ENCODE data around the gene HIPK1. TPM values are rescaled to one million over a fixed set of nuclear protein-coding genes. Genes with fewer than 3 reads are reported as not detected.
"Not testable (repeated sequence)": the region's sequence is repeated elsewhere in the genome, so short reads cannot be mapped to it uniquely, and the experiment has no call there.

HIPK1 gene
- total RNA-seq, 4 donors from 2014 or later: 65.8 to 102 (median 84.7) TPM

DNA sequence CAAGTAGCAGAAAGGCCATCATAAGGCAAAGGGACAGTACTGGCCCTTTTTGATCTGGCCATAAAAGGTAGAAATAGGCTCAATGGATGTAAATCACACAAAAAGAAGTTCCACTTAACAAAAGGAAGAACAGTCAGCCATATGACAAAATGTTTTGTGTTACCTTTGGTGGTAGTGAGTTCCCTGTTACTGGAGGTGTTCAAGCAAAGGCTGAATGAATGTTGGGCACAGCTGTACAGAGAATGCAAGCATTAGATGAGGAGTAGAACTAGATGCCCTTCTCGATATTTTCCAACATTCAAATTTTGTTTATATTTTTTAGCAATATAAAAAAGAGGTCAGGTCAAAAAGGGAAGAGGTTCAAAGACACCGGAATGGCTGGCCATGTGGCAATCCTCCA lies 70.1 kb downstream of the HIPK1 start:
- intact Hi-C loops (cut with DNase I): no loop called here
- H3K27ac ChIP-seq: no peak overlapping the region
- H3K4me1 ChIP-seq: no peaks in the 10 kb centered on the region
- no peak overlapping the region for H3K4me3 ChIP-seq (replicated peaks in 1 of 3)
- DNase-seq: no peak
- H3K36me3 ChIP-seq: no peaks in the 10 kb centered on the region
- no peaks in the 10 kb centered on the region for H3K9me3 ChIP-seq
- WGBS, 2 donors: 78 to 83% methylated on average over 2 of the region's 2 CpGs
- TF ChIP-seq POLR2A (IDR thresholded peaks at IDR 0.05): no peak
- TF ChIP-seq, protein P1, sequence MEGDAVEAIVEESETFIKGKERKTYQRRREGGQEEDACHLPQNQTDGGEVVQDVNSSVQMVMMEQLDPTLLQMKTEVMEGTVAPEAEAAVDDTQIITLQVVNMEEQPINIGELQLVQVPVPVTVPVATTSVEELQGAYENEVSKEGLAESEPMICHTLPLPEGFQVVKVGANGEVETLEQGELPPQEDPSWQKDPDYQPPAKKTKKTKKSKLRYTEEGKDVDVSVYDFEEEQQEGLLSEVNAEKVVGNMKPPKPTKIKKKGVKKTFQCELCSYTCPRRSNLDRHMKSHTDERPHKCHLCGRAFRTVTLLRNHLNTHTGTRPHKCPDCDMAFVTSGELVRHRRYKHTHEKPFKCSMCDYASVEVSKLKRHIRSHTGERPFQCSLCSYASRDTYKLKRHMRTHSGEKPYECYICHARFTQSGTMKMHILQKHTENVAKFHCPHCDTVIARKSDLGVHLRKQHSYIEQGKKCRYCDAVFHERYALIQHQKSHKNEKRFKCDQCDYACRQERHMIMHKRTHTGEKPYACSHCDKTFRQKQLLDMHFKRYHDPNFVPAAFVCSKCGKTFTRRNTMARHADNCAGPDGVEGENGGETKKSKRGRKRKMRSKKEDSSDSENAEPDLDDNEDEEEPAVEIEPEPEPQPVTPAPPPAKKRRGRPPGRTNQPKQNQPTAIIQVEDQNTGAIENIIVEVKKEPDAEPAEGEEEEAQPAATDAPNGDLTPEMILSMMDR (IDR thresholded peaks at IDR 0.05): no peak
- H3K27me3 ChIP-seq: no peaks in the 10 kb centered on the region

DNA sequence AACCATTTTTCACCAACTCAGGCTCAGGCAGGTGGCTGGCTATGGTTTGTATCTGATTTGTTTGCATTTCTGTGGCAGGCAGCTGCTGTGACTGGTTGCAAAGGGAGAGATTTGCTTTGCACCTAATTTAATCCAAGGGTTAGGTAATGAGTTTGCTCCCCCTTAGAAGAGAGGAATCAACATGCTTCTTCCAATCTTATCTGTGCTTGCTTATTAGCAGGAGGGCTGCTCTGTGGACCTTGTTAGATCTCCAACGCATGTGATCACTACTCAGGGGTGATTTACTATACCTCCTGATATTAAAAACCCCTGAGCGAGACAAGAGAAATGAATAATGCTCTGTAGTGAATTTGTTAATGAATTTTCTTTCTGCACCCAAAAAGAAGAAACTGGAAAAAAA lies 70.7 kb downstream of the HIPK1 start:
- Histone ChIP-seq H3K36me3 (no peaks in the 10 kb centered on the region), H3K27me3 (no peaks in the 10 kb centered on the region), H3K27ac (no peak overlapping the region), H3K9me3 (no peaks in the 10 kb centered on the region), H3K4me3 (replicated peaks in 1 of 3) (no peak overlapping the region), H3K4me1 (no peaks in the 10 kb centered on the region)
- WGBS, 2 donors: 75 to 80% methylated on average over 2 of the region's 2 CpGs
- intact Hi-C loops (cut with DNase I): no loop called here
- no peak for TF ChIP-seq POLR2A (IDR thresholded peaks at IDR 0.05)
- TF ChIP-seq, protein P1 (IDR thresholded peaks at IDR 0.05): no peak
- DNase-seq: no peak

DNA sequence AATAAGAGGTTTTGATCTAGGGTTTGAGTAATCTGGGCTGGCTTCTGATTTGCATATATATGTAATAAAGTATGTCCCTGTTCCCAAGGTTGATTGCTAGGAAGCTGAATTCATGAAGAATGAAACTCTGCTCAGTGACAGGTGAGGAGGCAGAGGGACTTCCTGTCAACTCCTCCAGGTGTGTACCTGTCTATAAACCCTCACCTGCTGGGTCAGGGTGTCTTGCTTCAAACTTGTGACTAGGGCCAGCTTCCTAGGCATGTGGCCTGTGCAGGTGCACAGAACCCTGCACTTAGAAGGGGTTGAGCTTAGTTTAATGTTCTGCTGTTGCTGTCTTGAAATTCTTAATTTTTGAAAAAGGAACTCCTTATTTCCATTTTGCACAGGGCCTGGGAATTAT lies 71.3 kb downstream of the HIPK1 start:
- intact Hi-C loops (cut with DNase I): no loop called here

DNA sequence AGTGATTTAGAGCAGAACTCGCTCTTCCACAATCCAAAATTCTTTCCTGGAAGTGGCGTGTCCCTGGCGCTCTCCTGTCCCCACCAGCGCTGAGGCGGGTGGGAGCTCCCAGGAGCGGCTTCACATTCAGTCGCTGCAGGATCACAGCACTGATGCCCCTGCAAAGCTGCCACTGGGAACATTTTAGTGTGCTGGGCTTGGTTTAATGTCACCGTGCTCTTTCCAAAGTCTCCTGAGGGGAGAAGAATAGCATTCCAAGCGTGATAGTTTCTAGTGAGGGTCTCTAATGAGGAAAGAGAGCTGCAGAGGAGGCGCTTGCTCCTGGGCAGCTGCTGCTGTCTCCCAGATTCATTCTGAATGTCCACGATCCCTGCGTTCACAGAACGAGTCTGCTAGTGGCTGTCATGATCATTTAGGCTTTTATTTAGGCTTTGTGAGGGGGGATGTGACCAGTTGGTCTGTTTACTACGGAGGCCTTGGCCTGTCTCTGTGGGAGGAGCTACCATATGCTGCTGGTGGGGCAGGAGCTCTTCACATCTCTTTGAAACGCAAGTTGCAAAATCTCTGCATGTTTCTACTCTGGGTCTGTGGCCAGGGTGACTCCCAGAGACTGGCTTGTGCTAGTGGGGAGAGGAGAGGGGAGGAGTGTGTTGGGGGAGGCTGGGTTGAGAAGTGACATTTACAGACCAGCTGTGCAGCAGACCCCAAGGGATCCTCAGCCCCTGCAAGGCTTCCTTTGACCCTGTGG lies 73.5 kb downstream of the HIPK1 start:
- TF ChIP-seq, protein P1 (IDR thresholded peaks at IDR 0.05): no peak
- TF ChIP-seq POLR2A (IDR thresholded peaks at IDR 0.05): no peak
- no peaks in the 10 kb centered on the region for H3K4me1 ChIP-seq
- H3K36me3 ChIP-seq: no peaks in the 10 kb centered on the region
- no peak overlapping the region for H3K27ac ChIP-seq
- H3K27me3 ChIP-seq: no peaks in the 10 kb centered on the region
- intact Hi-C loops (cut with DNase I): no loop called here
- DNase-seq: no peak
- WGBS, 2 donors: 61 to 72% methylated on average over 14 to 15 of the region's 15 CpGs
- no peaks in the 10 kb centered on the region for H3K9me3 ChIP-seq
- no peak overlapping the region for H3K4me3 ChIP-seq (replicated peaks in 1 of 3)

More for the DNA sequence above, 71.3 kb downstream of the HIPK1 start:
- Histone ChIP-seq H3K4me1 (no peaks in the 10 kb centered on the region), H3K27ac (no peak overlapping the region), H3K36me3 (no peaks in the 10 kb centered on the region), H3K4me3 (replicated peaks in 1 of 3) (no peak overlapping the region), H3K27me3 (no peaks in the 10 kb centered on the region), H3K9me3 (no peaks in the 10 kb centered on the region)
- TF ChIP-seq, protein P1 (IDR thresholded peaks at IDR 0.05): no peak
- no peak for TF ChIP-seq POLR2A (IDR thresholded peaks at IDR 0.05)
- DNase-seq: no peak

DNA sequence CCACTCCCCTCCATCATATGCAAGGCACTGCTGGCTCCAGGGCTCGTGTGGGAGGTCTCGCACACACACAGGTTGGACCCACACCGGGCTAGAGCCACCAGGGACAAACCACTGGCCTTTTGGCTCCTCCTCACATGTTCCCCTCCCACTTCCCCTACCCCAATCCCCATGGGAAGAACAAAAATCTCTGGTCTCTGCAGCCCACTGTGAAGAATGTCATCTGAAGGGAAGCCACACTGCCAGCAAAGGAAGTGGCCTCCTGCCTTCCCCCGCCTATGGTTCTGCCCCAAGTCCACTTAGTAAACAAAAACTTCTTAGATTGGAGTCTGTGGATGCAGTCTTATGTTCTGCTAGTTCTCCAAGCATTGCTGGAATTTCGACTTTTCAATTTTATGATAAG lies 74.3 kb downstream of the HIPK1 start:
- Histone ChIP-seq H3K27ac (no peak overlapping the region), H3K4me3 (replicated peaks in 1 of 3) (no peak overlapping the region), H3K9me3 (no peaks in the 10 kb centered on the region), H3K4me1 (no peaks in the 10 kb centered on the region), H3K36me3 (no peaks in the 10 kb centered on the region), H3K27me3 (no peaks in the 10 kb centered on the region)
- no peak for DNase-seq
- TF ChIP-seq, protein P1 (IDR thresholded peaks at IDR 0.05): no peak
- TF ChIP-seq POLR2A (IDR thresholded peaks at IDR 0.05): no peak
- intact Hi-C loops (cut with DNase I): no loop called here
- WGBS, 2 donors: 65 to 66% methylated on average over 5 of the region's 5 CpGs

DNA sequence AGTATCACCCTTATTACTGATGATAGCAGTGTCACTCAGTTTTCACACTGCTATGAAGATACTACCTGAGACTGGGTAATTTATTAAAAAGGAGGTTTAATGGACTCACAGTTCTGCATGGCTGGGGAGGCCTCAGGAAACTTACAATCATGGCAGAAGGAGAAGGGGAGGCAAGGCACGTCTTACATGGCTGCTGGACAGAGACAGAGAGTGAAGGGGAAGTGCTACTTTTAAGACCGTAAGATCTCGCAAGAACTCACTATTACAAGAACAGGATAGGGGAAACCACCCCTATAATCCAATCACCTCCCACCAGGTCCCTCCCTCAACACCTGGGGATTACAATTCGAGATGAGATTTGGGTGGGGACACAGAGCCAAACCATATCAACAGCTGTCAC lies 77.7 kb downstream of the HIPK1 start:
- H3K4me1 ChIP-seq; DNase-seq; H3K9me3 ChIP-seq; intact Hi-C loops (cut with DNase I); H3K36me3 ChIP-seq; H3K27me3 ChIP-seq; H3K27ac ChIP-seq; H3K4me3 ChIP-seq (replicated peaks in 1 of 3): not testable (repeated sequence)
- 83 to 94% methylated on average over 4 of the region's 4 CpGs for WGBS, 2 donors
